GM19238 (cell line): ENCODE measurements around the gene PRSS53.
"Not testable (repeated sequence)": the region's sequence is repeated elsewhere in the genome, so short reads cannot be mapped to it uniquely, and the experiment has no call there.

Source experiments
- DNase-seq: peaks from one replicate; pipeline ENCODE4 v3.0.0; 2011; ENCODE audit warnings: low spot score; ENCODE audit not compliant: insufficient read length

The PRSS53 gene

GRCh38 chr16:31088459-31089183 is at the start of gene PRSS53:
PRSS53 (minus strand) TSS chr16:31088943; CDS start chr16:31088809, 134 bp downstream.
- DNase-seq, result no peak

GRCh38 chr16:31136822-31137499 is 48.2 kb upstream of the PRSS53 start:
- not testable (repeated sequence) for DNase-seq

GRCh38 chr16:31136287-31136662 is 47.5 kb upstream of the PRSS53 start:
- no peak for DNase-seq

- DNase-seq, result no peak
Measured at GRCh38 chr16:31135535-31136286, 47.0 kb upstream of the PRSS53 start, which contains the start of gene PRSS8. PRSS8 (minus strand) TSS chr16:31135727; CDS start chr16:31135498, 229 bp downstream.

- DNase-seq, result no peak
Measured at GRCh38 chr16:31134625-31135534, 46.1 kb upstream of the PRSS53 start.

GRCh38 chr16:31134091-31134571 is 45.4 kb upstream of the PRSS53 start:
- DNase-seq, result no peak

GRCh38 chr16:31133046-31133501 is 44.3 kb upstream of the PRSS53 start:
- DNase-seq, result no peak

GRCh38 chr16:31132303-31132979 is 43.7 kb upstream of the PRSS53 start:
- DNase-seq, result no peak

GRCh38 chr16:31131841-31132271 is 43.1 kb upstream of the PRSS53 start:
- no peak for DNase-seq

- no peak for DNase-seq
Measured at GRCh38 chr16:31131416-31131815, 42.7 kb upstream of the PRSS53 start.

GRCh38 chr16:31130899-31131298 is 42.2 kb upstream of the PRSS53 start:
- DNase-seq, result no peak

- no peak for DNase-seq
Measured at GRCh38 chr16:31130336-31130891, 41.7 kb upstream of the PRSS53 start.

- DNase-seq, result no peak
Measured at GRCh38 chr16:31129568-31130335, 41.0 kb upstream of the PRSS53 start.

GRCh38 chr16:31128711-31129567 is 40.2 kb upstream of the PRSS53 start:
- DNase-seq, result no peak

GRCh38 chr16:31127182-31127581 is 38.4 kb upstream of the PRSS53 start:
- no peak for DNase-seq

- DNase-seq, result no peak
Measured at GRCh38 chr16:31125844-31126243, 37.1 kb upstream of the PRSS53 start.

- DNase-seq, result no peak
Measured at GRCh38 chr16:31120129-31120528, 31.4 kb upstream of the PRSS53 start.
